Right ventricle myocardium inferior (tissue), 1 donor: ENCODE data around the gene ZNF552. TPM values are rescaled to one million over a fixed set of nuclear protein-coding genes. Genes with fewer than 3 reads are reported as not detected.
A peak's percentile ranks its signal among the peaks of the same experiment; 100 is the strongest.

ENCODE experiments used
- ATAC-seq: fragments of 200-7000 bp; cut with Tn5 transposase; one replicate; pipeline ENCODE4 v1.9.1; 2020; ENCODE audit warnings: mild to moderate bottlenecking, moderate library complexity
- DNase-seq: peaks from one replicate; pipeline ENCODE4 v3.0.0; 2021; ENCODE audit errors: missing footprints
- intact Hi-C: fragments of 100-400 bp; cut with DNase I; formaldehyde crosslinking; loops from one replicate; pipeline ENCODE4 v1.11.0; 2022
- total RNA-seq: library from RNA; stranded (reverse); fragmentation: NEBNext Ultra II Directional; extraction: Animal tissue kit (Norgen Biotek cat#: 25700); gene quantifications from one replicate; pipeline ENCODE4 v1.2.1, GENCODE V29; 2021
- donor health status: DM: no; HTN: yes; CAD: no; lungs with severe emphysema.

ZNF552 gene
- total RNA-seq, 1 donor from 2014 or later: 4.7 TPM

DNA sequence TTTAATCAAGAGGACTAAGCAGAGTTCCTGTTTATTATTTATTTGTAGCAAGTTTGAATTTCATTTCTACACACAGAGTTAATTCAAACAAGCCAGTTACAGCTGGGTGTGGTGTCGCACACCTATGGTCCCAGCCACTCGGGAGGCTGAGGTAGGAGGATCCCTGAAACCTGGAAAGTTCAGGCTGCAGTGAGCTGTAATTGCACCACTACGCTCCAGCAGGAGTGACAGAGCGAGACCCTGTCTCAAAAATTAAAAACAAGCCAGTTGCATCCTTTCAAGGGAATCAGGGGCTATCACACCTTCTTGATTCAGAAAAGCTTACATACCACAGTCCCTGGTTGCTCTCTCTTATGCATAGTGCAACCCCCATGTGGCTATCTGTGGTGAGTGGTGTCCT lies 25.4 kb downstream of the ZNF552 start:
- no peak for DNase-seq
- intact Hi-C loops: no loop called here

DNA sequence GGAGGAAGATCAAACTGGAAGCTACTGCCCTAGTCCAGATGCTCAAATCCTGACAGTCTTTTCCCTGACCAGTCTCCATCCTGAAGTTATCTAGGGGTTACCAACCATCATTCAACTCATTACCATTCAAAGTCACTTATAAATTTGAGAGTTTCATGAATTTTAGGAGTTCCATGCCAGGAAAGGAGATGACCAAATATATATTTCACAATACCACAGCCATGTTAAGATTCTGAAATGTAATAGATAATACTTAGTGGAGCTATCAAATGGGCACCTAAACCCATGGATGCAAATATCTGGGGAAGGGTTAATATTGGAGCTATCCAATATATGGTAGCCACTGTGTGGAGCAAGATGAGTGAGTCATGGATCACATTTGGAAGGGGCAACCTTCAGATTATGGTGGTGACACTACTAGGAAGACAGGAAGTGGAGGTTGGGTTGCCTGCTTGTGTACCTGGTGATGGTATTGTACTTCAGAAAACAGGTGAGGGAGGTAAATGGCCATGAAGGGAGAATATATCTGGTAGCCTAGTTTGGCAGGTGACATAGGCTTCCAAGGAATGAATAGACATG lies 26.5 kb downstream of the ZNF552 start:
- intact Hi-C loops: no loop called here
- no peak for ATAC-seq

More for the DNA sequence above, 25.4 kb downstream of the ZNF552 start:
- no peak for ATAC-seq

DNA sequence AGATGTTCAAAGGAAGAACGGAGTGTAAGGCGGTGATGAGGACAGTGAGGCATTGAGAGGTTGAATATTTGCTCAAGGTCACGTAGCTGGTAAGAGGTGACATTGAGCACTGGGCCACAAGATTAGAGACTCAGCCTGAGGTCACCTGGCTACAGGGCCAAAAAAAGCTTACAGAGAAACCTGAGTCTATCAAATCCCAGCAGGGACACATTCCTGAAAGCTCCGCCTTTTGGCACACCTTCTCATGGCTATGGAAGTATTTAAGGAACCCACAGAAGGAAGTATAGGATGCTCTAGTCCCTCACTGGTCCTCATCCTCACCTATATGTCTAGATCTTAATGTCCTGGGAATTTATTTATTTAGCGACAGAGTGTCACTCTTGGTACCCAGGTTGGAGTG lies 27.8 kb downstream of the ZNF552 start:
- DNase-seq: no peak
- intact Hi-C loops: no loop called here
- no peak for ATAC-seq

More for the DNA sequence above, 26.5 kb downstream of the ZNF552 start:
- no peak for DNase-seq

DNA sequence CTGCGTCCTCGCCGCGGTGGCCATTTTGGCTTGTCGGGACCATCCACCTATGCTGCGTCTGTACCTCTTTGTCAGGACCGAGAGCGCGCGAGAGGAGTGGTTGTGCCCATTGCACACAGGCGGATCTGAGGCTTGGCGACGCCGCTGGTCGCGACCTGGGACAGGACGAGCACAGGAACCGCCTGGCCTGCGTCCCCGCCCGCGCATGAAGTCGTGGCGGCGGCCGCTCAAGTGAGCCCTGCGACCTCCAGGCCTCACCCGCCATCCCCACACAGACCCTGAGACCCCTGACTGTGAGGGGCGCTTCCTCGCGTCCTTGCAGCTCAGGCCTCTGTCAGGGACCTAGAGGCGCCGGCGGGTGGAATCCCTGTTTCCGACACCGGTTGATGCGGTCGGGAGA lies 28.4 kb downstream of the ZNF552 start:
- no peak for ATAC-seq
- no peak for DNase-seq
- intact Hi-C loops: no loop called here

DNA sequence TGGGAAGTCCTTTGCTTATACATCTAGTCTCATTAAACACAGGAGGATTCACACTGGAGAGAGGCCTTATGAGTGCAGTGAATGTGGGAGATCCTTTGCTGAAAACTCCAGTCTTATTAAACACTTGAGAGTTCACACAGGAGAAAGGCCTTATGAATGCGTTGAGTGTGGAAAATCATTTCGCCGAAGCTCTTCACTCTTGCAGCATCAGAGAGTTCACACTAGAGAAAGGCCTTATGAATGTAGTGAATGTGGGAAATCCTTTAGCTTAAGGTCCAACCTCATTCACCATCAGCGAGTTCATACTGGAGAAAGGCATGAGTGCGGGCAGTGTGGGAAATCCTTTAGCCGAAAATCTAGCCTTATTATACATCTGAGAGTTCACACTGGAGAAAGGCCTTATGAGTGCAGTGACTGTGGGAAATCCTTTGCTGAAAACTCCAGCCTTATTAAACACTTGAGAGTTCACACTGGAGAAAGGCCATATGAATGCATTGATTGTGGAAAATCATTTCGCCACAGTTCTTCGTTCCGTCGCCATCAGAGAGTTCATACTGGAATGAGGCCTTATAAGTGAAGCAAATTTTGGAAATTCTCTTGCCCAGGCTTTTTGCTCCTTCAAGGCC lies 35.4 kb downstream of the ZNF552 start:
- ATAC-seq (no peak), DNase-seq (no peak)
- intact Hi-C loops: no loop called here

DNA sequence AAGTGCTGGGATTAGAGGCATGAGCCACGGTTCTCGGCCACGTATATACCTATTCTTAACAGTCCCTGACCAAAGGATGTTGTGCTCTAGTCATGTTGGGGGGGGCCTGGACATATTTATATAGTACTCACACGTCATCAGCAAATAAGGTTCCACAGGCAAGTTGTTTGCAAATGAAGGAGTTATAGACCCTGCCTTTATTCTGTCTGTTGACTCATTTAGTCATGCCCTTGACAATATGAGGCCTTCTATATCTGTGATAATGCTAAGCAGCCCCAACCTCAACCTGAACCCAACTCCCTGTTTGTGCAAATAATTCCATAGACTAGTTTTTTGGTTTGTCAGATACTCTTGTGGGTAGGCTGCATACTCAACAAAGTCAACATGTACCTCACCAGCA lies 36.4 kb downstream of the ZNF552 start:
- ATAC-seq (no peak), DNase-seq (no peak)
- intact Hi-C loops: no loop called here

DNA sequence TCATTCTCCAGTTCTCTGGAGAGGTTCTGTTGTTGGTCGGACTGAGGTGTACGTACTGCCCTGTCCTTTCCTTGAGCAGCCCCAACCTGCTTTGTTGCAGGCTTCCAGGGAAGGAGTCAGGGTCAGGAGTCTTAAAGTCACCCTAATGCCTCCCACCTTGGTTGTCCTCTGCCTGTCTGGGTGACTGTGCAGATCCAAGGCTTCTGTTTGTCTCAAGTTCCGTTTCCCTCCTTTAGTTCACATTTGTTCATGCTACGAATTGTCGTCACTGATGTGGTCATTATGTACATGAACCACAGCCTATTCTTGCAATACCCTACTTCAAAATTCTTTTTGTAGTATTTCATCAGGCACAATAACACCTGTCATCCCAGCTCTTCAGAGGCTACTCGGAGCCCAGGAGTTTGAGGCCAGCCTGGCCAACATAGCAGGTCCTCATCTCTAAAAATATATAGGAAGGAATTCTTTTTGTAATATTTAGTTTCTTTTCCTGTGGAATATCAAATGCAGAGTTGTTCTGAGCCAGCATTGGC lies 37.9 kb downstream of the ZNF552 start:
- no peak for DNase-seq
- intact Hi-C loops: no loop called here
- ATAC-seq: no peak

DNA sequence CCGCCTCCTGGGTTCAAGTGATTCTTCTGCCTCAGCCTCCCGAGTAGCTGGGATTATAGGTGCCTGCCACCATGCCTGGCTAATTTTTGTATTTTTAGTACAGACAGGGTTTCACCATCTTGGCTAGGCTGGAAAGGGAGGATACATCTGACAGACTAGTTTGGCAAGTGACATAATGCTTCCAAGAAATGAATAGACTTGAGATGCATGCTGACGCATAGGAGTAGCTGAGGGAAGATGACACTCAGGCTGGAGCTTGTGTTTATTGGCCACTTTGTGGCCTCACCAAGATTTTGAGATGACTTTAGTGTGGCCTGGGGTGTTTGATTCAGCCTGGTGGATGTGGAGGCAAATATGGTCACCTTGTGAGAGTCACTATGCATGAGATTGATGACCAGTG lies 41.2 kb downstream of the ZNF552 start:
- intact Hi-C loops: no loop called here
- ATAC-seq: no peak
- no peak for DNase-seq

DNA sequence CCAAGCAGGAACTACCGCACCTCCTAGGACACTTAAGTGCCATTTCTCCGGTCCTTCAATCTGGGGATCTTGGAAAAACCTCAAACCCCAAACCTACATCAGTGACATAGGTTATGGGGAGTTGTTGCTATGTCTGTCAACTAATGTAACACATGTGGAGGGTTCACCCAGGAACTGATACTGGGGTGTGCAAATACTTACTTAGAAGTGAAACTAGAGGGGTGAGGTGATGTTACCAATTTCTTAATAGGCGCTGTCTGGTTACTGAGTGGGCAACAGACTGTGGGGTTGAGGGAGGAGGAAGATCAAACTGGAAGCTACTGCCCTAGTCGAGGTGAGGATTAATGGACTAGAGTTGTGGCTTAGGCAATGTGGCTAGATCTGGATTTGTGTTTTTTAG lies 43.3 kb downstream of the ZNF552 start:
- ATAC-seq (no peak), DNase-seq (no peak)
- intact Hi-C loops: no loop called here

DNA sequence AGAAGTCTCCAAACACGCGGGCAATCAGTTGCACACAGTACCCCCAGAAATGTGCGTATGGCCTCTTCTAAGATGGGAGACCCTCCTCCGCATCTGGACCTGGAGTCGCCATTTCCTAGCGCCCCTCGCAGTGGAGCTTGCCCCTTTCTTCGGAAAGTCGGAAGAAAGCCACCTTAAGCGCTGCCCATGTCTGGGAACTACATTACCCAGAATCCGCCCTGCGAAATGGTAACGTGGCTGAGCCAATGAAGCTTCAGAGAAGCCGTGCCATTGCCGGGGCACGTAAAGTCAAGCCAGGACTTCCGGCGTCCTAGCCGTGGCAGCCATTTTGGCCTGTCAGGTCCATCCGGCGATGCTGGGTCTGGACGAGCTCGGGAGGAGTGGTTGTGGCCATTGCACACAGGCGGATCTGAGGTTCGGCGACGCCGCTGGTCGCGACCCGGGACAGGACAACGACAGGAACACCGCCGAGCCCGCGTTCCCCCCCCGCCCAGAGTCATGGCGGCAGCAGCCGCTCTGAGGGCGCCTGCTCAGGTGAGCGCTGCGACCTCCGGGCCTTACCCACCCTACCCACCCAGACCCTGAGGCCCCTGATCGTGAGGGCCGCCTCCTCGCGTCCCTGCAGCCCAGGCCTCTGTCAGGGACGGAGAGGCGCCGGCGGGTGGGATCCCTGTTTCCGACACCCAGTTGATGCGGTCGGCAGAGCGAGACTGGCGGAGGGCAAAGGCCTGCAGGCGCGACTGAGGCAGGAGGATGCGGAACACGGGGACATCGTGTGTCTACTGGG lies 45.2 kb downstream of the ZNF552 start, which contains the start of gene ZNF586:
Gene ZNF586 (plus strand): TSS at position 332 of the 787 bp plus-strand sequence. CDS start 167 bp downstream, at position 499.
- peak; percentile 98 for ATAC-seq
- intact Hi-C loops: loop anchor here (5.0 kb wide), 1 partner anchor 48 kb away; no protein-coding TSS in a partner anchor
- DNase-seq: peak; percentile 96

DNA sequence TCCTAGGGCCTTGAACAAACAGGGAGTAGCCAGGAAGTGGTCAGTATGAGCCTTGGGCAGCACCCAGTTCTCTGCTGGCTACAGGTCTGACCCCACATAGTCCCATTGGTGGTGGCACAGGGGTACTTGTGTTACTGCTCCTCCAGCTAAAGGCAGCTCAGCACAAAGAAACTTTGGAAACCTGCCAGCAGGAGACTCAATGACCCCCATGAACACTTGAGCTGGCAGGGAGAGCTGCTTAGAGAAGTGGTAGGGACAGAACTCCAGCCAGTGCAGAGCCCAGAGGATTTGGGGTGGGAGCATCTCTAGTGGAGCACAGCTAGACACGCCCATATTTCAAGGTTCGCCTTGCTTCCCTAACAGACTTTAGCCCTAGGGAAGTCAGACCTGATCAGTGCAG lies 55.6 kb downstream of the ZNF552 start:
- DNase-seq: no peak
- intact Hi-C loops: no loop called here
- no peak for ATAC-seq

DNA sequence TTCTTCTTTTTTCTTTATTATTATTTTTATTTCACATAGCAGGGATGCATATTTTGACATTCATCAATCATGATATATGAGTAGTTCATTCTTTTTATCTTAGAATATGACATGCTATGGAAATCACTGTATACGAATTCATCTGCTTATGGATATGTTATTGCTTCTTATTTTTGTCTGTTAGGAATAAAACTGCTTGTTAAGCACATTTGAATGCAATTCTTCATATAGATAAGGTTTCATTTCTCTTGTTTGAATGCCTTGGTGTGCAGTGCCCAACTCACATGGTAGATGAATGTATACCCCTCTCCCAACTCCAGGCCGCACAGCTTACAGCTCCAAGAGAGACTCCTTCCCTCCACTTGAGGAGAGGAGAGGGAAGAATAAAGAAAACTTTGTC lies 56.8 kb downstream of the ZNF552 start:
- DNase-seq: no peak
- ATAC-seq: no peak
- intact Hi-C loops: no loop called here

Other genes starting within 250 kb of the ZNF552 start
- 4.3 TPM for gene ZNF416, start 236.0 kb downstream of the ZNF552 start, total RNA-seq
- gene ZIK1, start 230.8 kb downstream of the ZNF552 start, total RNA-seq: 3.3 TPM
- 3.8 TPM for gene ZNF530, start 215.0 kb downstream of the ZNF552 start, total RNA-seq
- 14.9 TPM for gene ZNF134, start 200.7 kb downstream of the ZNF552 start, total RNA-seq
- gene ZNF211, start 181.7 kb downstream of the ZNF552 start, total RNA-seq: 10.1 TPM
- not detected for gene ZSCAN4, start 146.0 kb downstream of the ZNF552 start, total RNA-seq
- gene ZNF551, start 132.9 kb downstream of the ZNF552 start, total RNA-seq: 4.0 TPM
- 3.3 TPM for gene ZNF154, start 105.7 kb downstream of the ZNF552 start, total RNA-seq
- 5.8 TPM for gene ZNF671, start 87.3 kb downstream of the ZNF552 start, total RNA-seq
- 12.5 TPM for gene ZNF776, start 68.1 kb downstream of the ZNF552 start, total RNA-seq
- gene ZNF586, start 45.2 kb downstream of the ZNF552 start, total RNA-seq: 9.7 TPM
- gene ZNF587B, start 15.4 kb upstream of the ZNF552 start, total RNA-seq: 7.5 TPM
- gene ZNF587, start 34.9 kb upstream of the ZNF552 start, total RNA-seq: 16.4 TPM
- gene ZNF814, start 74.1 kb upstream of the ZNF552 start, total RNA-seq: 12.7 TPM
- 9.5 TPM for gene ZNF417, start 101.7 kb upstream of the ZNF552 start, total RNA-seq
- 11.0 TPM for gene ZNF418, start 120.5 kb upstream of the ZNF552 start, total RNA-seq
- 9.3 TPM for gene ZNF256, start 132.8 kb upstream of the ZNF552 start, total RNA-seq
- gene C19orf18, start 159.6 kb upstream of the ZNF552 start, total RNA-seq: 2.2 TPM
- 11.8 TPM for gene ZNF606, start 187.9 kb upstream of the ZNF552 start, total RNA-seq
- gene ZSCAN1, start 219.1 kb upstream of the ZNF552 start, total RNA-seq: not detected
- gene ZNF135, start 244.4 kb upstream of the ZNF552 start, total RNA-seq: 3.7 TPM